Measurements from ENCODE around the gene BCAS4. TPM values are rescaled to one million over a fixed set of nuclear protein-coding genes. Genes with fewer than 3 reads are reported as not detected.

BCAS4 gene
- total RNA-seq, 1 experiment from 2014 or later = 7.6 TPM

DNA sequence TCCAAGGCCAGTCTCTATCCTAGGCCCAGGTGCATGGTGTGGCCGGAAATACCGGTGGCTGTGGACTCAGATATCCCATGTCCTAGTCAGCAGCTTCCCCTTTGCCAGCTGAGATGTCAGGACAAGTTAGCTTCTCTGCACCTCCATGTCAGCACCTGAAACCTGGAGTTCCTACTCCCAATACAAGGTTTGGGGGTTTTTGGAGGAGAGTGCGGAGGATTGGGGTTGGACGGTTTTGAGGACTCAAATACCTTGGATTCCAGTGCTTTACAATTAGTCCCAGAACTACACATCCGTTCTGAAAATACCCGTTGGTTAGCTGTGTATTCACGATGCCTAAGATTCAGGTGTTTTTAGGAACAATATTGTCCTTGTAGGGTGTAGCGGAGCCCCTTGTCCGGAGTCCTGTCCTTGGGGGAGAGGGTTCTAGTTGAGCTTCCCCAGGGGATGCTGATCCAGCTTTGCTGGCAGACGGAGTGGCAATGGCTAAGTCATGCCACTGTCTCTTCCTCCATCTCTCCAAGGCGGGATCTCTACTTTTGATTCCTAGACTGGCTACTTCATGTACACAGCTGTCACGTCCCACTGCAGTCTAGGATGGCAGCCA lies 91.4 kb downstream of the BCAS4 start:
- intact Hi-C loops (cut with micrococcal nuclease; ENCODE audit: unreplicated experiment) = no loop called here
- DNase-seq = no peak
- TF ChIP-seq, protein P1, sequence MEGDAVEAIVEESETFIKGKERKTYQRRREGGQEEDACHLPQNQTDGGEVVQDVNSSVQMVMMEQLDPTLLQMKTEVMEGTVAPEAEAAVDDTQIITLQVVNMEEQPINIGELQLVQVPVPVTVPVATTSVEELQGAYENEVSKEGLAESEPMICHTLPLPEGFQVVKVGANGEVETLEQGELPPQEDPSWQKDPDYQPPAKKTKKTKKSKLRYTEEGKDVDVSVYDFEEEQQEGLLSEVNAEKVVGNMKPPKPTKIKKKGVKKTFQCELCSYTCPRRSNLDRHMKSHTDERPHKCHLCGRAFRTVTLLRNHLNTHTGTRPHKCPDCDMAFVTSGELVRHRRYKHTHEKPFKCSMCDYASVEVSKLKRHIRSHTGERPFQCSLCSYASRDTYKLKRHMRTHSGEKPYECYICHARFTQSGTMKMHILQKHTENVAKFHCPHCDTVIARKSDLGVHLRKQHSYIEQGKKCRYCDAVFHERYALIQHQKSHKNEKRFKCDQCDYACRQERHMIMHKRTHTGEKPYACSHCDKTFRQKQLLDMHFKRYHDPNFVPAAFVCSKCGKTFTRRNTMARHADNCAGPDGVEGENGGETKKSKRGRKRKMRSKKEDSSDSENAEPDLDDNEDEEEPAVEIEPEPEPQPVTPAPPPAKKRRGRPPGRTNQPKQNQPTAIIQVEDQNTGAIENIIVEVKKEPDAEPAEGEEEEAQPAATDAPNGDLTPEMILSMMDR (conservative IDR thresholded peaks at IDR 0.05) = no peak
- TF ChIP-seq EZH2 (IDR thresholded peaks at IDR 0.05; ENCODE audit: low read depth) = no peak
- Histone ChIP-seq H4K20me1 (ENCODE audit: insufficient read depth) (peaks cover 25% of the 10 kb centered on the region; the same call in 1 of the 2 replicates), H2AFZ (no peak overlapping the region), H3K9me2 (ENCODE audit: insufficient read depth) (no peaks in the 10 kb centered on the region), H3K4me2 (no peak overlapping the region), H3F3A (ENCODE audit: insufficient read depth, low read depth) (peaks cover 19% of the 10 kb centered on the region; the same call in 1 of the 2 replicates), H3K36me3 (ENCODE audit: low read depth) (peaks cover 22% of the 10 kb centered on the region), H3K4me3 (no peak overlapping the region), H3K27ac (no peak overlapping the region), H3K4me1 (replicated peaks; ENCODE audit: insufficient read depth) (no peaks in the 10 kb centered on the region), H3K27me3 (ENCODE audit: insufficient read depth, low read depth) (no peaks in the 10 kb centered on the region), H3K9me3 (ENCODE audit: insufficient read depth, low read depth) (no peaks in the 10 kb centered on the region), H3K79me2 (ENCODE audit: low read depth) (no peaks in the 10 kb centered on the region)
- no TSS peak for BruUV-seq (replicated peaks)
- ChIA-PET POLR2A (ENCODE audit: unreplicated experiment) (no interaction called here), CTCF (no interaction called here)

DNA sequence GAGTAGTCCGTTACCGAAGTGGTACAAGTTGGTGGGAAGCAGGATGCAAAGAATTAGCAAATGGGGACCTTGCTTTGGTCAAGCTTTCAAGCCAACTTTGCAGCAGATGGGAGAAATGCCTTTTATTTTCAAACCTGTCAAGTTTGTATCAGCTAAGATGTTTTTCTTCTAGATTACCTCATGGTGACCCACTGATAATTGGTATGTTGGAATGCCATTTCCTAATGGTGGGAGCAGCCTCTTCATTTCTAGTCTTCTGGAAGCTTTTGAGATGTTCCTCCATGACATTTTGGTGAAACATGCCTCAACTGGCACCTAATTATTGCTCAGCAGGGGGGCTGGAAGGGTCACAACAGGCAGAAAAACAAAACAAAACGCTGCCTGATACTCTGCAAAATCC lies 92.7 kb downstream of the BCAS4 start:
- no TSS peak for BruUV-seq (replicated peaks)
- POLR2A ChIA-PET (ENCODE audit: unreplicated experiment) = interaction anchor here (0.6 kb wide), 1 partner anchor 290 kb away, joined by 5 read pairs; no protein-coding TSS in a partner anchor
- CTCF ChIA-PET = no interaction called here
- H2AFZ ChIP-seq = no peak overlapping the region
- H3K27ac ChIP-seq = no peak overlapping the region
- H3K36me3 ChIP-seq (ENCODE audit: low read depth) = peaks cover 29% of the 10 kb centered on the region
- H4K20me1 ChIP-seq (ENCODE audit: insufficient read depth) = peaks cover 25% of the 10 kb centered on the region; the same call in 1 of the 2 replicates
- H3F3A ChIP-seq (ENCODE audit: insufficient read depth, low read depth) = peaks cover 21% of the 10 kb centered on the region; the same call in 1 of the 2 replicates
- H3K9me3 ChIP-seq (ENCODE audit: insufficient read depth, low read depth) = no peaks in the 10 kb centered on the region
- no peak overlapping the region for H3K4me2 ChIP-seq
- DNase-seq = no peak
- no peaks in the 10 kb centered on the region for H3K79me2 ChIP-seq (ENCODE audit: low read depth)
- H3K27me3 ChIP-seq (ENCODE audit: insufficient read depth, low read depth) = no peaks in the 10 kb centered on the region
- H3K9me2 ChIP-seq (ENCODE audit: insufficient read depth) = no peaks in the 10 kb centered on the region
- TF ChIP-seq, protein P1 (conservative IDR thresholded peaks at IDR 0.05) = no peak
- no peak for TF ChIP-seq EZH2 (IDR thresholded peaks at IDR 0.05; ENCODE audit: low read depth)
- no peak overlapping the region for H3K4me3 ChIP-seq
- intact Hi-C loops (cut with micrococcal nuclease; ENCODE audit: unreplicated experiment) = no loop called here
- no peaks in the 10 kb centered on the region for H3K4me1 ChIP-seq (replicated peaks; ENCODE audit: insufficient read depth)

DNA sequence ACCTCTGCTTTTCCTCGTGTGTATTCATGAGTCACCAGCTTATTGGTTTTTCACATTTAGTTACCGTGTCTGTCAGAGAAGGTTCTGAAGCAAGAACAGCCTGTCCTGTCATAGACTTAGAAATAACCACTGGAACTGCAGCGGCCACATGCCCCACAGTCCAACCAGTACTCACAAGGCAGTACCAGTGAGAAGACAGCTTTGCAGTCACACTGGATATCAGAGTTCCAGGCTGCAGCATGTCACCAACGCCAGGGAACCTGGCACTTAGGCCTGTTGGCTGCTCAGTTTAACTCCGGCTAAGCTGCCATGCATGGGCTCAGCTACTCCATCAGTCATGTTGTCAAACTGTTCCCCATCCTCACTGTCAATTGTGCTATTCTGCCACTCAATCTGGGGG lies 96.3 kb downstream of the BCAS4 start:
- Histone ChIP-seq H4K20me1 (ENCODE audit: insufficient read depth) (peaks cover 25% of the 10 kb centered on the region; the same call in 1 of the 2 replicates), H2AFZ (no peak overlapping the region), H3F3A (ENCODE audit: insufficient read depth, low read depth) (peaks cover 20% of the 10 kb centered on the region; the same call in 1 of the 2 replicates), H3K36me3 (ENCODE audit: low read depth) (peaks cover 57% of the 10 kb centered on the region), H3K4me2 (no peak overlapping the region), H3K27me3 (ENCODE audit: insufficient read depth, low read depth) (no peaks in the 10 kb centered on the region), H3K27ac (no peak overlapping the region), H3K4me1 (replicated peaks; ENCODE audit: insufficient read depth) (no peaks in the 10 kb centered on the region), H3K9me2 (ENCODE audit: insufficient read depth) (no peaks in the 10 kb centered on the region), H3K79me2 (ENCODE audit: low read depth) (no peaks in the 10 kb centered on the region), H3K4me3 (no peak overlapping the region), H3K9me3 (ENCODE audit: insufficient read depth, low read depth) (no peaks in the 10 kb centered on the region)
- DNase-seq = no peak
- no peak for TF ChIP-seq EZH2 (IDR thresholded peaks at IDR 0.05; ENCODE audit: low read depth)
- TF ChIP-seq, protein P1 (conservative IDR thresholded peaks at IDR 0.05) = no peak
- BruUV-seq (replicated peaks) = no TSS peak
- CTCF ChIA-PET = no interaction called here
- intact Hi-C loops (cut with micrococcal nuclease; ENCODE audit: unreplicated experiment) = no loop called here
- POLR2A ChIA-PET (ENCODE audit: unreplicated experiment) = no interaction called here

All from PC-9 (cell line).